Measurements from ENCODE around the gene PCNX2. TPM values are rescaled to one million over a fixed set of nuclear protein-coding genes. Genes with fewer than 3 reads are reported as not detected.

Gene PCNX2
- polyA plus RNA-seq, 3 donors, result 0.29 to 7.9 (median 0.62) TPM

- Histone ChIP-seq H3K4me2 (replicated peaks; ENCODE audit: extremely low read depth, low read length, poor library complexity, severe bottlenecking) (no peak overlapping the region), H3K36me3 (replicated peaks in 1 of 2; ENCODE audit: control insufficient read depth in 1 of 2, insufficient read depth in 2 of 2, low read length in 2 of 2) (no peaks in the 10 kb centered on the region), H2AFZ (ENCODE audit: insufficient read depth, low read depth, low read length, poor library complexity, severe bottlenecking) (no peak overlapping the region), H3K27ac (ENCODE audit: low read depth in 1 of 2, low read length in 2 of 2) (no peak overlapping the region), H4K20me1 (ENCODE audit: insufficient read depth, low read length) (no peaks in the 10 kb centered on the region), H3K9ac (ENCODE audit: insufficient read depth, low read length, poor library complexity, severe bottlenecking) (no peak overlapping the region), H3K27me3 (ENCODE audit: control insufficient read depth in 2 of 2, insufficient read depth in 2 of 2, low read length in 2 of 2) (no peaks in the 10 kb centered on the region), H3K4me1 (ENCODE audit: control insufficient read depth in 1 of 2, insufficient read depth in 2 of 2, low read length in 2 of 2) (no peaks in the 10 kb centered on the region), H3K4me3 (replicated peaks in 1 of 3; ENCODE audit: low read depth in 2 of 3, low read length in 3 of 3) (no peak overlapping the region), H3K9me3 (replicated peaks in 1 of 2; ENCODE audit: control insufficient read depth in 1 of 2, insufficient read depth in 1 of 2, low read length in 2 of 2) (peaks cover 13% of the 10 kb centered on the region in 2 donors), H3K79me2 (ENCODE audit: insufficient read depth, low read length) (no peaks in the 10 kb centered on the region)
- no peak for DNase-seq
- H3K36me3 Mint-ChIP-seq, result peaks cover 7 to 13% of the 10 kb centered on the region in 2 donors
- intact Hi-C loops (cut with micrococcal nuclease), result no loop called here
- no CpG with 5 or more reads among the region's 1 CpG for WGBS (ENCODE audit: insufficient coverage)
- peaks cover 6 to 17% (median 10%) of the 10 kb centered on the region in 7 donors for H3K9me3 Mint-ChIP-seq
- no peak overlapping the region for H3K4me3 Mint-ChIP-seq
- no peak for TF ChIP-seq CTCF (IDR thresholded peaks at IDR 0.05)
- no peaks in the 10 kb centered on the region for H3K27me3 Mint-ChIP-seq (ENCODE audit: low read depth in 3 of 3)
- H3K27ac Mint-ChIP-seq, result no peak overlapping the region
- no peaks in the 10 kb centered on the region for H3K4me1 Mint-ChIP-seq
These were observed 230.5 kb downstream of the PCNX2 start for GRCh38 chr1:233064988-233065387.

GRCh38 chr1:233063462-233063861 lies 232.1 kb downstream of the PCNX2 start:
- H4K20me1 ChIP-seq (ENCODE audit: insufficient read depth, low read length), result no peaks in the 10 kb centered on the region
- H3K9ac ChIP-seq (ENCODE audit: insufficient read depth, low read length, poor library complexity, severe bottlenecking), result no peak overlapping the region
- no peak for DNase-seq
- H3K9me3 ChIP-seq (replicated peaks in 1 of 2; ENCODE audit: control insufficient read depth in 1 of 2, insufficient read depth in 1 of 2, low read length in 2 of 2), result peaks cover 13% of the 10 kb centered on the region in 2 donors
- H2AFZ ChIP-seq (ENCODE audit: insufficient read depth, low read depth, low read length, poor library complexity, severe bottlenecking), result no peak overlapping the region
- TF ChIP-seq CTCF (IDR thresholded peaks at IDR 0.05), result no peak
- no peak overlapping the region for H3K27ac Mint-ChIP-seq
- no peak overlapping the region for H3K4me3 ChIP-seq (replicated peaks in 1 of 3; ENCODE audit: low read depth in 2 of 3, low read length in 3 of 3)
- no peaks in the 10 kb centered on the region for H3K4me1 ChIP-seq (ENCODE audit: control insufficient read depth in 1 of 2, insufficient read depth in 2 of 2, low read length in 2 of 2)
- no peak overlapping the region for H3K27ac ChIP-seq (ENCODE audit: low read depth in 1 of 2, low read length in 2 of 2)
- H3K36me3 ChIP-seq (replicated peaks in 1 of 2; ENCODE audit: control insufficient read depth in 1 of 2, insufficient read depth in 2 of 2, low read length in 2 of 2), result no peaks in the 10 kb centered on the region
- no peaks in the 10 kb centered on the region for H3K27me3 ChIP-seq (ENCODE audit: control insufficient read depth in 2 of 2, insufficient read depth in 2 of 2, low read length in 2 of 2)
- H3K36me3 Mint-ChIP-seq, result peaks cover 7 to 13% of the 10 kb centered on the region in 2 donors
- no peaks in the 10 kb centered on the region for H3K4me1 Mint-ChIP-seq
- H3K4me2 ChIP-seq (replicated peaks; ENCODE audit: extremely low read depth, low read length, poor library complexity, severe bottlenecking), result no peak overlapping the region
- peaks cover 6 to 17% (median 11%) of the 10 kb centered on the region in 7 donors for H3K9me3 Mint-ChIP-seq
- H3K4me3 Mint-ChIP-seq, result no peak overlapping the region
- H3K27me3 Mint-ChIP-seq (ENCODE audit: low read depth in 3 of 3), result no peaks in the 10 kb centered on the region
- H3K79me2 ChIP-seq (ENCODE audit: insufficient read depth, low read length), result no peaks in the 10 kb centered on the region
- intact Hi-C loops (cut with micrococcal nuclease), result no loop called here

Data from CD14-positive monocyte (primary cell).